Omental fat pad (tissue), 4 donors: Measurements from ENCODE around the gene TMEM255B. TPM values are rescaled to one million over a fixed set of nuclear protein-coding genes. Genes with fewer than 3 reads are reported as not detected.

Experiments used
- total RNA-seq, 4 donors: library from RNA; depleted of rRNA; stranded (reverse); fragments of >200 nt; gene quantifications; one replicate each; pipeline ENCODE4 v1.1.0, GENCODE V29; 2016

Gene TMEM255B
- total RNA-seq, 4 donors from 2014 or later = 2.7 to 19.1 (median 11.7) TPM

Other genes with a start within 250 kb of the TMEM255B start
- gene TFDP1, start 174.5 kb upstream of the TMEM255B start, total RNA-seq = 10 to 100 TPM; 32.6 to 59.6 (median 44.4) TPM
- gene ATP4B, start 101.0 kb upstream of the TMEM255B start, total RNA-seq = not detected
- not detected for gene GRK1, start 92.0 kb upstream of the TMEM255B start, total RNA-seq
- gene GAS6, start 104.8 kb downstream of the TMEM255B start, total RNA-seq = 100 to 1,000 TPM; 129 to 207 (median 164) TPM
- gene C13orf46, start 214.8 kb downstream of the TMEM255B start, total RNA-seq = 1 to 10 TPM in 2 of 4 donors, under 1 TPM in 2; 0.13 to 6.9 (median 1.6) TPM